Heart left ventricle (tissue), 16 donors: ENCODE results near the gene PGM1. TPM values are rescaled to one million over a fixed set of nuclear protein-coding genes. Genes with fewer than 3 reads are reported as not detected.

Source experiments
- ATAC-seq, 4 donors: fragments of 200-7000 bp; cut with Tn5 transposase; one replicate each; pipeline ENCODE4 v1.9.1; 2020 to 2022; ENCODE audit warnings: moderate library complexity in 4 of 4, mild to moderate bottlenecking in 3 of 4, moderate number of reproducible peaks in 1 of 4
- DNase-seq, 5 donors: peaks; one replicate each; pipeline ENCODE4 v3.0.0-alpha.2; 2020
- H3K27ac ChIP-seq, 12 donors: fragments of 200-600 bp; sonication (generic) in 4 of 12; one replicate each; pipeline versions ENCODE4 v1.5.0 to v1.8.0; 2016 to 2022; ENCODE audit warnings: mild to moderate bottlenecking in 2 of 12
- H3K27me3 ChIP-seq, 9 donors: fragments of 200-600 bp; sonication (generic) in 2 of 9; one replicate each; pipeline versions ENCODE4 v1.5.1 to v1.8.0; 2016 to 2022; ENCODE audit warnings: mild to moderate bottlenecking in 3 of 9
- H3K36me3 ChIP-seq, 9 donors: fragments of 200-600 bp; sonication (generic) in 2 of 9; one replicate each; pipeline versions ENCODE4 v1.5.0 to v1.8.0; 2018 to 2022; ENCODE audit warnings: mild to moderate bottlenecking in 2 of 9
- H3K4me1 ChIP-seq, 12 donors: fragments of 200-600 bp; sonication (generic) in 4 of 12; one replicate each; pipeline versions ENCODE4 v1.5.0 to v1.8.0; 2016 to 2022; ENCODE audit warnings: mild to moderate bottlenecking in 3 of 12
- H3K4me3 ChIP-seq, 12 donors: fragments of 200-600 bp; sonication (generic) in 4 of 12; one replicate each; pipeline versions ENCODE4 v1.5.0 to v1.8.0; 2017 to 2022; ENCODE audit warnings: mild to moderate bottlenecking in 9 of 12, moderate library complexity in 4 of 12
- H3K9me3 ChIP-seq, 12 donors: fragments of 200-600 bp; sonication (generic) in 4 of 12; one replicate each; pipeline versions ENCODE4 v1.5.0 to v1.8.0; 2016 to 2022; ENCODE audit warnings: mild to moderate bottlenecking in 1 of 12
- POLR2A ChIP-seq, 2 donors: fragments of 450-650 bp; IDR thresholded peaks; one replicate each; pipeline ENCODE4 v1.6.1; 2017; ENCODE audit warnings: antibody characterized with exemption in 2 of 2, mild to moderate bottlenecking in 2 of 2, moderate library complexity in 2 of 2
- WGBS, 4 donors: extraction: QIAGEN DNeasy Blood & Tissue Kit in 2 of 4; methylation state at CpG; one replicate each; pipeline versions ENCODE4 v1.1.5 to v1.1.7; 2013 to 2018; 5-methylcytosine and 5-hydroxymethylcytosine counted together
- intact Hi-C, 10 donors: fragments of 100-400 bp; cut with DNase I; formaldehyde crosslinking; loops; one replicate each; pipeline versions ENCODE4 v1.11.1 to v1.14.2; 2022
- polyA plus RNA-seq, 2 donors: library from polyadenylated mRNA; stranded (reverse); fragments of 200-250 nt; gene quantifications; one replicate each; pipeline ENCODE4 v1.2.3, GENCODE V29; 2013
- total RNA-seq, 9 donors: library from RNA; depleted of rRNA in 2 of 9; stranded (reverse); fragments of >200 nt in 2 of 9; fragmentation: NEBNext Ultra II Directional in 3 of 9; extraction: Animal tissue kit (Norgen Biotek cat#: 25700) in 3 of 9; gene quantifications; one replicate each; pipeline versions ENCODE4 v1.1.0 to v1.2.4, GENCODE V29; 2016 to 2023
- TF ChIP-seq, protein P1 (sequence below), 12 donors: fragments of 200-600 bp; sonication (generic) in 4 of 12; IDR thresholded peaks; one replicate each; pipeline versions ENCODE4 v1.5.0 to v1.8.0; 2018 to 2022; ENCODE audit warnings: antibody characterized with exemption in 12 of 12, mild to moderate bottlenecking in 5 of 12
- donor health status: ischemic (EF 13 %, LVEDD 7.1; RV severe dilation, severe dysfunction).
- donor health status: healthy with polysubstance abuse.
- donor health status: DM: no; HTN: yes; CAD: no.
- donor health status: DM: no; HTN: no; CAD: no.
- donor health status: ischemic (EF 25% LVEDD 6.9; RV normal size, moderate dysfunction).
- donor health status: ischemic (EF 25% LVEDD 5.7; RV mildly dilated, moderate dysfunction).
- donor health status: healthy.
- donor health status: DM: yes; HTN: yes; CAD: no.
- donor health status: ischemic (EF 35%, LVEDD 5.7; RV mildly dilated, moderate dysfunction).
- donor health status: nonischemic (EF 11% LVEDD 7.7; RV severe dilation, severe dysfunction).
- donor health status: DM: yes; HTN: yes; CAD: no.
- donor health status: PGD.
- donor health status: ischemic (EF 29% LVEDD 5.4; RV normal size, mild dysfunction).
- donor health status: nonischemic (EF 23%, LVEDD 6.1; RV moderate dilation, normal function).

PGM1 gene
- total and polyA plus RNA-seq, 11 donors = 51.4 to 419 (median 258) TPM

DNA sequence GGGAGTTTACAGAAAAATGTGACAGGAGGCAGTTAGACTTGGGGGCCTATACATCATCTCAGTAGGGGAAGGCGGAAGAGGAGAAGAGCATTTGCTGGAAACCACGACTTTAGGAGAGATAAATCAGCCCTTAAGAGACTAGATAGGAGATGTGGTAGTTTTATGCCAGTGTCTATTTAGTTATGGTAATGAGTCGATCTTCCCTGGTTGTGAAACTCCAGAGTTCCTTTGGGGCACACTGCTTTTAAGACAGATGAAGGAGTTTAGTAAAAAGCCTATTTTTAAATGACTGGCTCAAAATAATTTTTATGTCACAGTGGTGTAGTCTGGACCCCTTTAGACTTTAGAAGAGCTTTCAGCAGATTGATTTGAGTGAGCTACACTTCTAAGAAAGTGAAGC is 7.8 kb downstream of the PGM1 start:
- Histone ChIP-seq H3K9me3 (no peaks in the 10 kb centered on the region), H3K36me3 (no peaks in the 10 kb centered on the region), H3K27me3 (no peaks in the 10 kb centered on the region), H3K4me3 (no peak overlapping the region), H3K4me1 (peaks cover 0 to 28% (median 6%) of the 10 kb centered on the region in 12 donors), H3K27ac (no peak overlapping the region)
- DNase-seq = no peak
- TF ChIP-seq POLR2A (IDR thresholded peaks at IDR 0.05) = no peak
- TF ChIP-seq, protein P1, sequence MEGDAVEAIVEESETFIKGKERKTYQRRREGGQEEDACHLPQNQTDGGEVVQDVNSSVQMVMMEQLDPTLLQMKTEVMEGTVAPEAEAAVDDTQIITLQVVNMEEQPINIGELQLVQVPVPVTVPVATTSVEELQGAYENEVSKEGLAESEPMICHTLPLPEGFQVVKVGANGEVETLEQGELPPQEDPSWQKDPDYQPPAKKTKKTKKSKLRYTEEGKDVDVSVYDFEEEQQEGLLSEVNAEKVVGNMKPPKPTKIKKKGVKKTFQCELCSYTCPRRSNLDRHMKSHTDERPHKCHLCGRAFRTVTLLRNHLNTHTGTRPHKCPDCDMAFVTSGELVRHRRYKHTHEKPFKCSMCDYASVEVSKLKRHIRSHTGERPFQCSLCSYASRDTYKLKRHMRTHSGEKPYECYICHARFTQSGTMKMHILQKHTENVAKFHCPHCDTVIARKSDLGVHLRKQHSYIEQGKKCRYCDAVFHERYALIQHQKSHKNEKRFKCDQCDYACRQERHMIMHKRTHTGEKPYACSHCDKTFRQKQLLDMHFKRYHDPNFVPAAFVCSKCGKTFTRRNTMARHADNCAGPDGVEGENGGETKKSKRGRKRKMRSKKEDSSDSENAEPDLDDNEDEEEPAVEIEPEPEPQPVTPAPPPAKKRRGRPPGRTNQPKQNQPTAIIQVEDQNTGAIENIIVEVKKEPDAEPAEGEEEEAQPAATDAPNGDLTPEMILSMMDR (IDR thresholded peaks at IDR 0.05) = no peak
- WGBS, 4 donors = 81 to 88% (median 82%) methylated on average over 3 of the region's 3 CpGs
- intact Hi-C loops = no loop called here
- ATAC-seq = no peak

DNA sequence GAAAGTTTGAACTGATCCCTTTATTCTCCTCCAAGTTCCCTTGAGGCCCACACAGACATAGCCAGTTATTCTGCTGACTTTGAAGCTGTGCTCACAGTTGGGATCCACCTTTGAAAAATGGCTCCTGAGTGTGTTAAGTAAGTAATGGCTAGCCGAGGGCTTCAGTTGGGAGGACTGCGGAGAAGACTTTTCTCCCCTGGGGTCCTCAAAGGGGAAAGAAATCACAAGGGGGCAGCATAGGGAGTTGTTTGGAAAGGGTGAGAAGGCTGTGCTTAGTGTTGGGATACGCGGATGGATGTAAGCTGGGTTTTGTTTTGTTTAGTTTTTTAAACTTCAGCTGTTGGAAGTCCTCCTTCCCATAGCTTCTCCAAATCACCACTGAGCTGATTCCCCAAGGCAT is 8.3 kb downstream of the PGM1 start:
- Histone ChIP-seq H3K27ac (no peak overlapping the region), H3K27me3 (no peaks in the 10 kb centered on the region), H3K36me3 (no peaks in the 10 kb centered on the region), H3K9me3 (no peaks in the 10 kb centered on the region), H3K4me3 (no peak overlapping the region), H3K4me1 (peaks cover 0 to 28% (median 6%) of the 10 kb centered on the region in 12 donors)
- DNase-seq (no peak), ATAC-seq (no peak)
- TF ChIP-seq POLR2A (IDR thresholded peaks at IDR 0.05) = no peak
- TF ChIP-seq, protein P1 (IDR thresholded peaks at IDR 0.05) = no peak
- intact Hi-C loops = no loop called here
- 73 to 89% (median 84%) methylated on average over 4 of the region's 4 CpGs for WGBS, 4 donors

DNA sequence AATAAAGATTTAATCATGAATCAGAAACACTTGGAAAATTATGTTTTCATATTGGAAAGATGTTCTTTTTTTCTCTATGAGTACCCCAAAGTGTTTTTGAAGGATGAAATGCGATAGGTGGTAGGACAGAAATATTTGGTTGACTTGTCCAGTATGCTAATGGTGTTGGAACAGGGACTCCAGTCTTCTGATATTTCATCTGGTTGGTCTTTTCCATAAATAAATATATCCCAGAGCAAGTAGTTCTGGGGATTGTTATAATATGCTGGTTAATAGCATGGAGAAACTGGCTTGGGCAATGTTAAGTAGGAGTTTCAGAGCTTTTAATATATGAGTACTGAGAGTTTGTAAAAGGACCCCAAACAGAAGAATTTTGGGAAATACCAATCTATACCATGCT is 8.7 kb downstream of the PGM1 start:
- intact Hi-C loops = no loop called here
- TF ChIP-seq, protein P1 (IDR thresholded peaks at IDR 0.05) = no peak
- H3K36me3 ChIP-seq = no peaks in the 10 kb centered on the region
- ATAC-seq = no peak
- H3K4me1 ChIP-seq = peaks cover 0 to 28% (median 6%) of the 10 kb centered on the region in 12 donors
- 93 to 100% (median 98%) methylated on average over 1 of the region's 1 CpG for WGBS, 4 donors
- no peaks in the 10 kb centered on the region for H3K27me3 ChIP-seq
- H3K9me3 ChIP-seq = no peaks in the 10 kb centered on the region
- DNase-seq = no peak
- no peak overlapping the region for H3K4me3 ChIP-seq
- no peak overlapping the region for H3K27ac ChIP-seq

DNA sequence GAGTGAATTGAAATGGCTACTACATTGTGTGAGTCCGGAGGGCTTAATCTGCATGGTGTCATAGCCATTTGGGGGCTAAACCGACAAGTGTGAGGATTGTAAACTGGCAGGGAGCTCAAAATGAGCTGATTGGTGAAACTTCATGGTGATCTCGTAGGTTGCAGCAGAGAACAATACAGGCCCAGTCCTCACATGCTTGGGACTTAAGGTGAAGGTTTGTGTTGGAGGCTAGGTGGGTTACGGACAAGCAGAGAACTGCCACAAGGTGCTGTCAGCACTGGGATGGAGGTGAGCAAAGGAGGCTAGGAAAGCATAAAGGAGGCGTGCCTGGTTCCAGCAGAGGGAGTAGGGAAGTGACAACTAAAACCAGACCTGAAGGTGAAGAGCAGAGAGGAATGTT is 9.4 kb downstream of the PGM1 start:
- Histone ChIP-seq H3K36me3 (no peaks in the 10 kb centered on the region), H3K9me3 (no peaks in the 10 kb centered on the region), H3K27me3 (no peaks in the 10 kb centered on the region), H3K4me1 (peaks cover 0 to 36% (median 6%) of the 10 kb centered on the region in 12 donors), H3K27ac (no peak overlapping the region), H3K4me3 (no peak overlapping the region)
- 75 to 91% (median 81%) methylated on average over 5 of the region's 5 CpGs for WGBS, 4 donors
- no peak for TF ChIP-seq POLR2A (IDR thresholded peaks at IDR 0.05)
- TF ChIP-seq, protein P1 (IDR thresholded peaks at IDR 0.05) = no peak
- DNase-seq (no peak), ATAC-seq (no peak)
- intact Hi-C loops = no loop called here
